ENCODE data around the gene ZNF521.

ZNF521 gene

DNA sequence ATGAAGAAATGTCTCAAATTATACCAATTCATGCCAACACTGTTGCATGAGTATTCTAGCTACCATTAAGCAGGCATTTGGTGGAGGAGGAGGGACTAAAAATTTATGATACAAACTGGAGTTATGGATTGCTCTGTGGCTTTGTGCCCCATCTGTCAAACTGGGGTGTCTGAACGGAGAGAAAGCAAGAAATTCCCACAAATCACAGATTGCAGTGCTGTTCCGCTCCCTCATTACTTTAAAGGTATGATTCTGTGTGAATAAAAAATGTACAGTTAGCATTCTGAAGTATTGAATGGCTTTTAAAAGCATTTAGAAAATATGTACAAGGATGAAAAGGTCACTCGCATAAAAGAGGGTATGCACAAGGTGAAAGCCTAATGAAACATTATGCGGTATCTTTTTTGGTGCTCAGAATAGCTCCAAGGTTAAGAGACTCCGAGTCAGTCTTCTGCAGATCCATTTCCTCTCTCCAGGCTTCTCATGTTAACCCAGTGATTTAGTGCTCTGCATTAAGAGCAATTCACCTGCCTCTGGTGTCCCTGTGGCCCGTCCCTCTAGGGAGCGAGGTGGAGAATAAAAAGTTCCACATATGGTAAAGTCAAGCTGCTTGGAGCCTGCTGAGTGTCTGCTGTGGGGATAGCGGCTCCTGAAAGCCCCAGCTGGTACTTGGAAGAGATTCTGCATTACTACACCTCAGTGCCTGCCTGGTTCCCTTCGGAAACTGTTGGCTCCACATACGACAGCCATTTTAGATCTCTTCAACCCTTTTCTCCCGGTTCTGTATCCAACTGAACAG is 184.2 kb downstream of the ZNF521 start:
- DNase-seq (ENCODE audit: low read depth), result no peak

DNA sequence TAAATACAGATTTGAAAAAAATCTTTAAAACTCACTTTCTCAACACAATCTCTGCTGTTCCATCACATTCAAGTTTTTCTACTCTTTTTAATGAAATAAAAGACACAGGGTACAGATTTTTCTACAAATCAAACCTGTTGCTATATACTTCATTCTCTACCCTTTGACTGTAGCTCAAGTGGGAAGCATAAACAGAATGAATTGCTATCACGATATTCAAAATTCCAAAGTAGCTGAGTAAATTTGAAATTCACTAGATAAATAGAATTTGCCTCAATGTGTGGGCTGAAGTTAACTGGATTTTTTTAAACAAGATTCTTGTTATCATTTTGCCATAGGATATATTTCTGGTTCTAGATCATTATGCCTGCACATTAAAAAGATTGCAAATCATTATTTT is 185.9 kb downstream of the ZNF521 start:
- DNase-seq (ENCODE audit: low read depth), result no peak

DNA sequence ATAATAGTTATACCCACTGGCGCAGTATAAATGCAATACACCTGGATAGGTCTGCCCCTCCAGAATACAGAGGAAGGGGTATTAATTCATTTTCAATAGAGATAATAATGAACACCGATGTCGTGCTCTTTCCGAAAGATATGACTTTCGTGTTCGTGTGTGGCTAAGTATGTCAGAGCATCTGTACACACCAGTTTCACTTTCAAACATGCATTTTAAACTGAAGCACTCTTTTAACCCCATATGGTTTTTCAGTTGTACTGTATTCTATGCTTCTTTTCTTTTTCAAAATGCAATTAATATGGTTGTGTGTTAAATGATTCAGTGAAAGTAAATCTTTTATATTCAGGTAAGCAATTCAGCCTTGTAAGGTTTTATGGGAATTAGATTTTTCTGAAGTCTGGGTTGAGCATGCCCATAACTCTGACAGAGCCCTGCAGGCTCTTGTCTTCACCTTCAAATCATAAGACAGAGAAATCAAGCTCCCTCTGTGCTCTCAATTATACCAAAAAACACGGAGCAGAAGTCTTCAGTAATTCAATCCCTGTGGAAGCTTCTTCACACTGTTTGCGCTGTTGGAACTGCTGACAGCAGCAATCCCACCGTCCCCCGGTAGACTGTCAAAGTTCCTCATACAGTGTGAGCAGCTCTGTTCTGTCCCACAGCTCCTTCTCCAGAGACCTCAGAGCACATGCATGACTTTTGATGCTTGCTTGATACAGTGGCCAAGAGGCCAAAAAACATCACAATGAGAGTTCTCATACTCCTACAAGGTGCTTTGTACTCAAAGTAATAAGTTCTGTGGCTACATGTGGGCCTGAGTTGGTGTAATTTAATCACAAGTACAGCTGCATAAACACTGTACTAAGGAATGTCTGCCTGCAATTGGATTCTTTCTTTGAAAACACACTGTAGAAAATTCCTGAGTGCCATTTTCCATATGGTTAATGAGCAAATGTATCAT is 186.8 kb downstream of the ZNF521 start:
- DNase-seq (ENCODE audit: low read depth), result no peak

DNA sequence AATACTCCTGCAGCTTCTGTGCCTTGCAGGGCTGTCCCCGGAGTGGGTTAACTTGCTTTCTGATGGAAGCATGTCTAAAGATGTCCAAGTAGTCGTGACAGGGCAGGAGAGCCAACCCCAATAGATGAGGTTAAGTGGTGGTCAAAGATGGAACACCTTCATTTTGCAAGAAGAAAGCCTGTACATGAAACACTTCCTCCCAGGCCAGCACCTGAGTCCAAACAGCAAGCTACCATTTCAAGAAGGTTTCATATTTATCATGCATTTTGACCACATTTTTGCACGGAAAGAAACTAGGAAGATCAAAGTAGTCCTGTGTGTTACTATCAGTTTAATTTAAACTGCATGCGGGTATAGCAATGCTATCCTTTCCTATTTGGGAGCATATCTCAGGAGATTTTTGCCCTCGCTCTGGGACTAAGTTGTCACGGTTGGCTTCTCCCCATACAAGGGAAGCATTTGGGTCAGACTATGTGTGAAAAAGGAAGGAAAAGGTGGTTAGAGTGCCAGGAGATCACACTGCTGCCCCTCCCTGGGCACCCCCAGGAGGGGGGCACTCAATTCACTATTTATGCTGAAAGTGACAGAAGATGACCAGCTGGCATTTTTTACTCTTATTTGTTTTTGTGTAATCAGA is 187.6 kb downstream of the ZNF521 start:
- DNase-seq (ENCODE audit: low read depth), result no peak

- DNase-seq (ENCODE audit: low read depth), result no peak
Measured at GRCh38 chr18:25153426-25153825, 198.5 kb downstream of the ZNF521 start.

DNA sequence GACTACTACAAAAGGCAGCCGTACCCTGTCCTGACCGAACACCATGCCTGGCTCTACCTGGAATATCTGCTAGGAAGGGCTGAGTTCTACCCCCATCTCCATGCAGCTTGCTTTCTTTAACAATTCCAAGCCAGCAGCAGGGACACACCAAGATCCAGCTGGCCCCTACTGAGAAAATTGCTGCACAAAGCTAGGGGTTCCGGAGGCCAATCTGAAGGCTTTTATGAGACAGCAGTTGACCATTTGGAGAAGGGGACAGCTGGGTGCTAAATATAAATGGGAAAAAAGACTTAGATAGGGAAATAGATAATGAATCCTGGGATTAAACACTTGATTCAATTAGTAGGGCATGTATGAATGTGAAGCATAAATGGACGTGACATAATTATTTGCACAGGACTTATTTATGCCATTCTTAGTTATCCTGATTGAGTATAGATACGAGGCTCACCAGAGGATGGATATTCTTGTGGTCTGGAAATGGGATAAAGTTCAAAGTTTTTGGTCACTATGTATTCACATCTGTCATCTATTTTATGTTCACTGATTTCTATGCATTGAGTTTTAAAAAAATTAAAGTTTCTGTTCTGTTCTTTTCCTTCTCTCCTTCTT is 204.0 kb downstream of the ZNF521 start:
- DNase-seq (ENCODE audit: low read depth), result no peak

- no peak for DNase-seq (ENCODE audit: low read depth)
Measured at GRCh38 chr18:25146512-25146910, 205.5 kb downstream of the ZNF521 start.

GRCh38 chr18:25145731-25146511 is 206.0 kb downstream of the ZNF521 start:
- no peak for DNase-seq (ENCODE audit: low read depth)

GRCh38 chr18:25144820-25145219 is 207.1 kb downstream of the ZNF521 start:
- peak; percentile 49 for DNase-seq (ENCODE audit: low read depth)

DNA sequence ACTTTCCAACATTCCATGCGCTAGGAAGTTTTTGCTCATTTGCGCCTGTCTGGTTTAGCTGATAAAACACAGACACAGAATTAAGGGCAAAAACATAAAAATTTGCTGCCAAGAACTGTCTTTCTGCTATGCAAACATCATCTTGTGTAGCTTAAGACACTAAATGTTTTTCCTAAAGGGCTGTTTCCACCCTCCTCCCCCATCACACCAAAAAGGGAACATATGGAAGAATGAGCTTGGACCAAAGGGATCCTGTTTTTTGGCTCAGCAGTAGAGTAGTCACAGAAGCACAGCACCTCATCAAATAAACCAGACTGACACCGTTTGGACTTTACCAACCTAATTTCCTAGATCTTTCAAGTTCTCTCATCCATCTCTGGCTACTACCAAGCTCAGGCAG is 210.1 kb downstream of the ZNF521 start:
- DNase-seq (ENCODE audit: low read depth), result no peak

GRCh38 chr18:25141399-25141798 is 210.6 kb downstream of the ZNF521 start:
- DNase-seq (ENCODE audit: low read depth), result no peak

DNA sequence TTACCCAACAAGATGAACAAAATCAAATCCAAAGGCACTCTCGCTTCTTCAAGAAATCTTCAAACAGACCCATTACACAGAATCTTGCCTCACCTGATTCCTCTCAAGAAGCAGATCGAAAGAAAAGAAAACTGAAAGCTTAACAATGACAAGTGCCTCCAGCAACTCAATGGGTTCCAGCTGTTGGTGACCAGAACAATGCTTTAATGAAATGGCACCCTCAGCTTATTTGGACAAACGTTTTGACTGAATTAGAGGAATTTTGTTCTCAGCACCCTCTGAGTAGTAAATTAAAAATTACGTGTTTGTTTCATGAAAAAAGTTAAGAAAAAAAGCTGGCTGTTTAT is 211.0 kb downstream of the ZNF521 start:
- no peak for DNase-seq (ENCODE audit: low read depth)

DNA sequence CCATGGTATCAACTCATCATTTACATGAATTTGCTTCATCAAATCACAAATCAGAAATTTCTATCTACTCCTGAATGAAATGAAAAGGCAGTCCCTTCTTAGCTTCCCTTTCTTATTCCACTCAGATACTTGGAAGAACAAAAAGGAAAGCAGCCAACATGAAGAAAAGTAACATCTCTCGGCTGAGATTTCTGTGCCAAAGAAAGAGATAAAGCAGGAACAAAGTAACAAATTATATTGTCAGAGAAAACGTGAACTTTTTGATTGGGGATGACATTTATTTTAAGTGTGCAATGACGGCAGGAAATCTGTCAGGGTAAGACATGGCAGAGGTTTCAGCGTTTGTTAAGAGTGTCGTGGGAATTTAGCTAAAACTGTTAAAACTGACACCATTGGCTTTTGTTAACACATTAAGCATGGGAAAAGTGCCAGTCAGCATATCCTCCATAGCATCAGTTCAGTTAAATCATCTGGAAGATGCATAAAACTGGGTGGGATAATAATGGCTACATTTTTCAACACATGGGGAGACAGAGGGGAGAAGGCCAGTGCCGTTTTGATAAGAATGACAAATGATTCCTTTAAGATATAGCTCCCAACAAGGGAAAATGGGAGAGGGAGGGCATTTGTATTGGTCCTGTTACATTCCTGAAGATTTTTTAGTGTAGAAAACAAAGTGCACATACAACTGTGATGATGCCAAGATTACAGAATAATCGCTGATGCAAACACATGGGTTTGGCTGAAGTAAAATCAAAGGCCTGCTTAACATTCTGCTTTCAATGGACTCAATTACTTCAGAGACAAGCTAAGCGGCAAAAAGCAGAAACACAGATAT is 211.6 kb downstream of the ZNF521 start:
- no peak for DNase-seq (ENCODE audit: low read depth)

DNA sequence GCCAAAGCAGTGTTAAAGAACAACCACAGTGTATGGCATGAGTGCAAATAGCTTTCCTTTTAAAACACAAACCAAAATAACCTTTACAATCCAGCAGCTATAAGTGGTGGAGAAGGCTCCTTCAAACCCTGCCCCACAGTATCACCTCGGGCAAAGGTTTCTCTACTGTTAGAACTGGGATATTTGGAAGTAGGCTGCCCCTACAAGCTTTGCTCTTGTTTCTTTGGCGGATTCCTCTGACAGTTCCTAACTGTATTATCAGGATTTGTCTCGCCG is 214.8 kb downstream of the ZNF521 start:
- no peak for DNase-seq (ENCODE audit: low read depth)

DNA sequence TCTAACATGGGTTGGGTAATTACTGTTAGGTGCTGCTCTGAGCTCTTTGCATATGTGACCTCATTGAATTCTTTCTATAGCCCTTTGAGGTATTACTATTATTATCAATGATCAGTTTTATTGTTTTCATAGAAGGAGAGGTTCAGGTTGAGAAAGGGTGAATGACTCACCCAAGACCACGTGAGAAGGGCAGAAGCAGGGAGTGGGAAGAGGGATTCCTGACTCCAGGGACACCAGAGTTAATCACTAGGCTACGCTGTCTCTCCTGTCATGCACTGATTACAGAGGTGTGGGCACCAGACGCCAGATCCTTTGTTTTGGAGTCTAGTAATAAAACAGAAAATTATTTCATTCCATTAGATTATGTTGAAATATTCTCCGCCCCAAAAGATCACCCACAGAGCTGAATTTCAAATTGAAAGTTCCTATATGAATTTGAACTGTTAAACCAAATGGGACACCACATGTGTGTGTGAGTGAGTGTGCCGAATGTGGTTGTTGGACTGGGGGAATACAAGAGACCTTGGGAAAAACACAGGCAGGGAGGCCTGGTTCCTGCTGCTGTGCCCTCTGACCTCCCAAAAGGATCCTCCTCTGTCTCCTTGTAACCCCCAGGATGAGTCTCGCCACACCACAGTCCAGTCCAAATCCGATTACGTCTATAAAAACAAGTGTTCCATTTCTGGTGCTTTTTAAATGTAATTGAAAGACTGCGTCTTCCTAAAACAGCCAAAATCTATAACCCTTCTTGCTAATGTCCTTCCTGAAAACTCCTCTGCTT is 215.4 kb downstream of the ZNF521 start:
- DNase-seq (ENCODE audit: low read depth), result no peak

DNA sequence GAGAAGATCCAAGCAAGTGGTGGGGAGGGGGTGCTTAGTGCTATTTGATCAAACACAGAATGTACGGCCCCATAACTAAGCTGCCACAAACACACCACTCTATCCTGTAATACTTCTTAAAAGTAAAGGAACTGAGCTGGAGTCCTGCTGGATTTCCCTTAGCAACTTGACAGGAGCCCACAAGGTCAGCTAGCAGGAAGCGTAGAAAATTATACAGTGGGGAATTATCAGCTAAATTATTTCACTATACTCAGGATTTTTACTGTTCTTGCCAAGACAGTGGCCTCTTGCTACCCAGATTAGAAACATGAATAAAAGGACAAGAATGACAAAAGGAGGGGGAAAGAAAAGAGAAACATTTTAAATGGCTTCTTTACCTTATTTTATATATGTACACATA is 217.1 kb downstream of the ZNF521 start:
- DNase-seq (ENCODE audit: low read depth), result no peak

- DNase-seq (ENCODE audit: low read depth), result no peak
Measured at GRCh38 chr18:25133879-25134278, 218.1 kb downstream of the ZNF521 start.

GRCh38 chr18:25132786-25133496 is 219.0 kb downstream of the ZNF521 start:
- DNase-seq (ENCODE audit: low read depth), result no peak

- no peak for DNase-seq (ENCODE audit: low read depth)
Measured at GRCh38 chr18:25126751-25127150, 225.2 kb downstream of the ZNF521 start.
